ENCODE results near the gene TCTN1.
"Not testable (repeated sequence)": the region's sequence is repeated elsewhere in the genome, so short reads cannot be mapped to it uniquely, and the experiment has no call there.

Gene TCTN1

GRCh38 chr12:110578694-110579534, 35.0 kb upstream of the TCTN1 start:
- Mint-ChIP-seq H3K27ac (peak overlapping the region; percentile 72), H3K36me3 (peaks cover 22 to 26% of the 10 kb centered on the region in 2 donors), H3K9me3 (no peaks in the 10 kb centered on the region), H3K4me3 (peak overlapping the region; percentile 57 to 93), H3K4me1 (peaks cover 32 to 76% of the 10 kb centered on the region in 2 donors), H3K27me3 (no peaks in the 10 kb centered on the region)
- DNase-seq = no peak
- ATAC-seq (replicated peaks) = no peak

GRCh38 chr12:110579535-110580253, 34.2 kb upstream of the TCTN1 start:
- no peak for ATAC-seq (replicated peaks)
- DNase-seq = no peak
- Mint-ChIP-seq H3K4me1 (peaks cover 36 to 78% of the 10 kb centered on the region in 2 donors), H3K36me3 (peaks cover 22 to 26% of the 10 kb centered on the region in 2 donors), H3K27ac (peak overlapping the region; percentile 72), H3K9me3 (no peaks in the 10 kb centered on the region), H3K27me3 (no peaks in the 10 kb centered on the region), H3K4me3 (peak overlapping the region; percentile 57 to 93)

- no peak for ATAC-seq (replicated peaks)
These were observed 32.0 kb upstream of the TCTN1 start for GRCh38 chr12:110581931-110582275.

GRCh38 chr12:110582276-110583136, 31.4 kb upstream of the TCTN1 start:
- Mint-ChIP-seq H3K27ac (peak overlapping the region; percentile 95), H3K36me3 (peaks cover 16 to 19% of the 10 kb centered on the region in 2 donors)
- ATAC-seq (replicated peaks) = peak; percentile 49 to 55

More at GRCh38 chr12:110581931-110582275, 32.0 kb upstream of the TCTN1 start:
- peak overlapping the region; percentile 93 for H3K4me3 Mint-ChIP-seq
- H3K36me3 Mint-ChIP-seq = peaks cover 16 to 19% of the 10 kb centered on the region in 2 donors
- H3K9me3 Mint-ChIP-seq = no peaks in the 10 kb centered on the region
- H3K4me1 Mint-ChIP-seq = peaks cover 34 to 77% of the 10 kb centered on the region in 2 donors
- no peaks in the 10 kb centered on the region for H3K27me3 Mint-ChIP-seq
- H3K27ac Mint-ChIP-seq = peak overlapping the region; percentile 95
- no peak for DNase-seq

GRCh38 chr12:110583137-110584059, 30.5 kb upstream of the TCTN1 start, which contains the start of gene PPTC7:
PPTC7 (minus strand) TSS chr12:110583318; CDS start chr12:110583031, 287 bp downstream.
- H3K4me1 Mint-ChIP-seq = peaks cover 34 to 70% of the 10 kb centered on the region in 2 donors
- H3K27me3 Mint-ChIP-seq = no peaks in the 10 kb centered on the region
- peaks cover 16 to 19% of the 10 kb centered on the region in 2 donors for H3K36me3 Mint-ChIP-seq
- no peaks in the 10 kb centered on the region for H3K9me3 Mint-ChIP-seq
- DNase-seq (peak; percentile 94), ATAC-seq (replicated peaks) (peak; percentile 91 to 94)
- peak within 1 kb of the TSS; percentile 95 for H3K27ac Mint-ChIP-seq
- peak within 1 kb of the TSS; percentile 93 for H3K4me3 Mint-ChIP-seq

More at GRCh38 chr12:110582276-110583136, 31.4 kb upstream of the TCTN1 start:
- H3K27me3 Mint-ChIP-seq = no peaks in the 10 kb centered on the region
- peaks cover 37 to 78% of the 10 kb centered on the region in 2 donors for H3K4me1 Mint-ChIP-seq
- peak; percentile 75 for DNase-seq
- peak overlapping the region; percentile 93 for H3K4me3 Mint-ChIP-seq
- no peaks in the 10 kb centered on the region for H3K9me3 Mint-ChIP-seq

- Mint-ChIP-seq H3K27ac (peak overlapping the region; percentile 51), H3K27me3 (no peaks in the 10 kb centered on the region), H3K4me1 (peaks cover 28 to 70% of the 10 kb centered on the region in 2 donors), H3K9me3 (no peaks in the 10 kb centered on the region), H3K4me3 (peak overlapping the region; percentile 39 to 54), H3K36me3 (peaks cover 10 to 15% of the 10 kb centered on the region in 2 donors)
- ATAC-seq (replicated peaks) (no peak), DNase-seq (no peak)
These were observed 28.6 kb upstream of the TCTN1 start for GRCh38 chr12:110585231-110585799.

GRCh38 chr12:110587102-110587501, 26.8 kb upstream of the TCTN1 start:
- Mint-ChIP-seq H3K4me1 (peaks cover 37 to 77% of the 10 kb centered on the region in 2 donors), H3K27ac (peak overlapping the region; percentile 26)
- H3K36me3 Mint-ChIP-seq; H3K9me3 Mint-ChIP-seq; ATAC-seq (replicated peaks); DNase-seq; H3K4me3 Mint-ChIP-seq; H3K27me3 Mint-ChIP-seq: not testable (repeated sequence)

- H3K9me3 Mint-ChIP-seq = no peaks in the 10 kb centered on the region
- no peaks in the 10 kb centered on the region for H3K27me3 Mint-ChIP-seq
- H3K36me3 Mint-ChIP-seq = no peaks in the 10 kb centered on the region
- no peak overlapping the region for H3K4me3 Mint-ChIP-seq
- H3K27ac Mint-ChIP-seq = peak overlapping the region; percentile 96
- peaks cover 26 to 60% of the 10 kb centered on the region in 2 donors for H3K4me1 Mint-ChIP-seq
- DNase-seq (no peak), ATAC-seq (replicated peaks) (no peak)
These were observed 23.9 kb upstream of the TCTN1 start for GRCh38 chr12:110590059-110590458.

GRCh38 chr12:110590806-110591326, 23.1 kb upstream of the TCTN1 start:
- H3K9me3 Mint-ChIP-seq = no peaks in the 10 kb centered on the region
- peak overlapping the region; percentile 96 for H3K27ac Mint-ChIP-seq
- H3K4me3 Mint-ChIP-seq = peak overlapping the region; percentile 14 to 46
- peak; percentile 90 to 96 for ATAC-seq (replicated peaks)
- no peak for DNase-seq
- H3K27me3 Mint-ChIP-seq = no peaks in the 10 kb centered on the region
- peaks cover 21 to 52% of the 10 kb centered on the region in 2 donors for H3K4me1 Mint-ChIP-seq
- H3K36me3 Mint-ChIP-seq = no peaks in the 10 kb centered on the region

GRCh38 chr12:110591451-110592051, 22.4 kb upstream of the TCTN1 start:
- peak overlapping the region; percentile 96 for H3K27ac Mint-ChIP-seq

GRCh38 chr12:110592078-110592477, 21.9 kb upstream of the TCTN1 start:
- no peaks in the 10 kb centered on the region for H3K36me3 Mint-ChIP-seq
- H3K27me3 Mint-ChIP-seq = no peaks in the 10 kb centered on the region
- H3K27ac Mint-ChIP-seq = no peak overlapping the region
- H3K4me1 Mint-ChIP-seq = peaks cover 21 to 43% of the 10 kb centered on the region in 2 donors
- ATAC-seq (replicated peaks) (no peak), DNase-seq (no peak)
- H3K9me3 Mint-ChIP-seq = no peaks in the 10 kb centered on the region
- H3K4me3 Mint-ChIP-seq = no peak overlapping the region

More at GRCh38 chr12:110591451-110592051, 22.4 kb upstream of the TCTN1 start:
- Mint-ChIP-seq H3K4me3 (no peak overlapping the region), H3K9me3 (no peaks in the 10 kb centered on the region), H3K27me3 (no peaks in the 10 kb centered on the region), H3K4me1 (peaks cover 22 to 47% of the 10 kb centered on the region in 2 donors), H3K36me3 (no peaks in the 10 kb centered on the region)
- no peak for ATAC-seq (replicated peaks)
- DNase-seq = no peak

- not testable (repeated sequence) for DNase-seq; H3K36me3 Mint-ChIP-seq; H3K9me3 Mint-ChIP-seq; H3K4me3 Mint-ChIP-seq; ATAC-seq (replicated peaks); H3K27ac Mint-ChIP-seq; H3K27me3 Mint-ChIP-seq
- H3K4me1 Mint-ChIP-seq = peaks cover 18 to 40% of the 10 kb centered on the region in 2 donors
These were observed 21.0 kb upstream of the TCTN1 start for GRCh38 chr12:110592919-110593318.

All from stimulated activated naive B cell treated with anti-CD40 and anti-IgM and Interleukin-4, amounts not matched to agents 10 μg/mL and 1 μg/mL and 100 μg/mL, for 72 hours (primary cell).